T47D (cell line): ENCODE results near the gene EOLA1.
"Not testable (repeated sequence)": the region's sequence is repeated elsewhere in the genome, so short reads cannot be mapped to it uniquely, and the experiment has no call there.

Experiments
- DNase-seq, 2 experiments: peaks; one replicate each; pipeline versions ENCODE4 v3.0.0 to v3.0.0-alpha.2; 2011 to 2012; ENCODE audit warnings: low read depth in 1 of 2, low spot score in 1 of 2
- JUND ChIP-seq: IDR thresholded peaks from 2 replicates; pipeline ENCODE4 v1.6.1; 2012; ENCODE audit warnings: low read depth
- in situ Hi-C: cut with HindIII; loops from 2 replicates; pipeline ENCODE4 v1.10.0; 2016; ENCODE audit warnings: low sequenced_read_pairs, low pct_unique_long_range_greater_than_20kb

Gene EOLA1

GRCh38 chrX:149518236-149518635 is 22.6 kb upstream of the EOLA1 start:
- DNase-seq: no peak
- in situ Hi-C loops: no loop called here
- no peak for TF ChIP-seq JUND

GRCh38 chrX:149520636-149521277 is 20.1 kb upstream of the EOLA1 start:
- in situ Hi-C loops, DNase-seq: not testable (repeated sequence)

GRCh38 chrX:149521438-149521837 is 19.4 kb upstream of the EOLA1 start:
- in situ Hi-C loops: no loop called here
- DNase-seq: no peak
- TF ChIP-seq JUND: no peak

GRCh38 chrX:149522916-149523315 is 17.9 kb upstream of the EOLA1 start:
- TF ChIP-seq JUND: no peak
- in situ Hi-C loops: no loop called here
- no peak for DNase-seq

GRCh38 chrX:149525389-149525788 is 15.4 kb upstream of the EOLA1 start:
- DNase-seq, in situ Hi-C loops: not testable (repeated sequence)

GRCh38 chrX:149525903-149526302 is 14.9 kb upstream of the EOLA1 start:
- DNase-seq, in situ Hi-C loops: not testable (repeated sequence)

DNA sequence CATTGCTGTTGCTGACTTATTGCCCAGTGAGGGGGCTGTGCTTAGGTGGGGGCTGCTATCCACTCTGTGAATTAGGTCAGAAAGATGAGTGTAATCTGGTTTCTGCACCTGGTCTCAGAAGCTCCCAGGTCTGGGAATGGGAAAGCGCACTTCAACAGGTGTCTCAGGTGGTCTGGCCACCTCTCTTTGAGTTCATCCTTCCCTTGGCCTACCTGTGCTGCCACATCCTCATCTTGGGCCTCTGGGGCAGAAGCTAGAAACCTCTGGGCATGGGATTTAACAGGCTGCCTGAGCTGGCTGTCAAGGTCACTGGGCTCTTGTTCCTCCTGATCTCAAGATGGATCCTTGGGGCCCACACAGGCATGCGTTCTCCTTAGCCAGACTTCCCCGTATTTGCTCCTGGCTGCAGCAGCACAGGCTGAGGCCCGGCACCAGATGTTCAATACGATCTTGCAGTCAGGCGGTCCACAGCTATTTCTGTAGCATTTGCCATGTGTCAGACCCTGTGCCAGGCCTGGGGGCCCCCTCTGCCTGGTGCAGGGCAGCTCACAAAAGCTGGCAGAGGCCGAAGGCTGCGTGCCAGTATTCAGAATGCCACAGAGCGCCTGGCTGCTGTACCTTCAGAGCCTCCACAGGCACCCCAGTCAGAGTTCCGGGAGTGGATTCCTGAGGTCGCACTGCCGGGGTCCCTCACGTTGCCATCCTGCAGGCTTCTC is 14.3 kb upstream of the EOLA1 start:
- in situ Hi-C loops, DNase-seq: not testable (repeated sequence)

DNA sequence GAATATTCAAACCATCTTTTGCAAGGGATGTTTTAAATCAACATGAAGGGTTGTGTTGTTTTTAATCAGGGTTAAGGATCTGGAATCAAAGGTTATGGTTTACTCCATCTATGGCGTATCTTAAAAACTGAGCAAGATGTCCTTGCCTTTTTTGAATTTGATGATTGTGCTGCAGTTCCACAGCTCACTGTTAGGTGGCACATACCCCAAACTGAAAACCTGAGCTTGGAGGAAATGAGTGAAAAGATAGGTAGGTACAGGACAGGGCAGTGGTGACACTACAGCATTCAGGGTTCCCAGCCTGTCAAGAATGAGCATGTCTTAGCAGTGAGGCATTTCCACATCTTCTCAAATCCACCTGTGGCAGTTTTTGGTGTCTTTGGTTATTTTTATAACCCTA is 13.1 kb upstream of the EOLA1 start:
- TF ChIP-seq JUND: no peak
- peak in 1 of 2 experiments; percentile 53 for DNase-seq
- in situ Hi-C loops: no loop called here

DNA sequence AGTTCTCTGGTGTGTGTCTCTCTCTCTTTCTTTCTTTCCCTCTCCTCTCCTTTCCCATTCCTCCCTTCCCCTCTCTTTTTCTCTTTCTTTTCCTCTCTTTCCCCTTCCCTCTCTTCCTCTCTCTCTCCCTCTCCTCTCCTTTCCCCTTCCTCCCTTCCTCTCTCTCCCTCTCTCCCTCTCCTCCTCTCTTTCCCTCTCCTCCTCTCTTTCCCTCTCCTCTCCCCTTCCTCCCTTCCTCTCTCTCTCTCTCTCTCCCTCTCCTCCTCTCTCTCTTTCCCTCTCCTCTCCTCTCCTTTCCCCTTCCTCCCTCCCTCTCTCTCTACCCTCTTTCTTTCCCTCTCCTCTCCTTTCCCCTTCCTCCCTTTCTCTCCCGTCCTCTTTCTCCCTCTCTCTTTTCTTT is 12.4 kb upstream of the EOLA1 start:
- TF ChIP-seq JUND: no peak

GRCh38 chrX:149531599-149531998 is 9.2 kb upstream of the EOLA1 start:
- in situ Hi-C loops: no loop called here
- TF ChIP-seq JUND: no peak
- DNase-seq: no peak

More for the DNA sequence above, 12.4 kb upstream of the EOLA1 start:
- no peak for DNase-seq
- in situ Hi-C loops: no loop called here

- in situ Hi-C loops, DNase-seq: not testable (repeated sequence)
These were observed 7.9 kb upstream of the EOLA1 start for GRCh38 chrX:149532868-149533267.

DNA sequence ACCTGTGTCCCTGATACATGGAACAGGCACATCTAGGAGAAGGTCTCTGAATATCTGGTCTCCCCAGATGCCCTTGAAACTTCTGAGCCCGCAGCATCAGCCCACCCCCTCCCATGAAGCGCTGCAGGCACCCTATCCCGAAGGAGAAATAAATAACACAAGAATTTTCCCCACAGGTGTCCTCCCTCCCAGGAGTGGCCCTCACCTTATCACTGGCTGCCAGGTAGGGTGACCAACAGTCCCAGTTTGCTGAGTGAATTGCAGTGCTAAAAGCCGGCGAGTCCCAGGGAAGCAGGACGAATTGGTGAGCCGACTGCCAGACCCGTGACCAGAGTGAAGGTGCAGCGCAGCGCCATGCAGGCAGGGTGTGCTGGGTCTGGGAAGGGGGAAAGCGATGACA is 6.8 kb upstream of the EOLA1 start:
- DNase-seq, in situ Hi-C loops: not testable (repeated sequence)

GRCh38 chrX:149534926-149535602 is 5.7 kb upstream of the EOLA1 start:
- not testable (repeated sequence) for DNase-seq

DNA sequence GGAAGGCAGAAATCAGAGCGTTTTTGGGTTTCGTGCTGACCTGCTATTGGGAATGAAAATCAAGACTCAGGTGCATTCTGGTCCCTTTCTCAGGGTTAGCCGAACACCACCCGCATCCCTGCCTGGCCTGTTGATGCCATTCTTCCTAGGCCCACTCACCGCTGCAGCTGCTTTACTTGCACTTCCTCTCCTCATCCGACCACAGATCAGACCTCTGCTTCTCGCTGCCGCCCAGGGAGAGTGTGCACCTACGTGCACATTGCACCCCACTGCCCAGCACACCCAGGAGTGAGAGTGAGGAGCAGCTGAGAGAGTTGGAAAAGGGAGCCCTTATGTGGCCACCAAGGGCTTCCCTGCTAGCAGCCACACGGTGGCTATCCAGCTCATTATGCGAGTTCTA is 3.3 kb upstream of the EOLA1 start:
- in situ Hi-C loops, DNase-seq: not testable (repeated sequence)

More at GRCh38 chrX:149534926-149535602, 5.7 kb upstream of the EOLA1 start:
- in situ Hi-C loops: not testable (repeated sequence)
